K562 (cell line): Measurements from ENCODE around the gene GSKIP. TPM values are rescaled to one million over a fixed set of nuclear protein-coding genes. Genes with fewer than 3 reads are reported as not detected.

Experiments
- ATAC-seq: fragments of 200-7000 bp; cut with Tn5 transposase; 3 replicates; pipeline ENCODE4 v1.9.1; 2020; ENCODE audit warnings: moderate library complexity
- BruUV-seq: library from RNA; stranded (reverse); fragments of 400-500 nt; replicated peaks from 2 replicates; lab custom pipeline; 2021; lab: Mats Ljungman, UMichigan
- CTCF ChIA-PET: fragments of 300-600 bp; formaldehyde crosslinking; extraction: SDS; loops from one replicate; lab custom pipeline; 2021; ENCODE audit warnings: low intra/inter-chr PET ratio; lab: Yijun Ruan, JAX
- POLR2A ChIA-PET: fragments of 300-600, 350-650 bp; sonication (Branson Sonifier 250); formaldehyde crosslinking; extraction: SDS; loops from one replicate; lab custom pipeline; 2021; ENCODE audit warnings: antibody characterized with exemption, inconsistent platforms; lab: Yijun Ruan, JAX
- DNase-seq, 4 experiments: peaks; one replicate each; pipeline versions ENCODE4 v3.0.0 to v3.0.0-alpha.2; 2011 to 2018; ENCODE audit warnings: low spot score in 3 of 4, mixed read lengths in 3 of 4; ENCODE audit errors: extremely low read depth in 1 of 4
- FAIRE-seq: peaks from 2 replicates; lab custom pipeline; 2011; peaks lifted over from hg19 to GRCh38; lab: Jason Lieb, UNC
- H2AFZ ChIP-seq: 2 replicates; pipeline ENCODE4 v1.6.0; 2011; ENCODE audit warnings: low read depth, low read length, control low read depth, inconsistent platforms
- H3K27ac ChIP-seq: fragments of 200-600 bp; 3 replicates; pipeline ENCODE4 v1.8.0; 2011; ENCODE audit warnings: low read depth, mild to moderate bottlenecking, control low read depth, inconsistent platforms, low read length, moderate library complexity, mixed read lengths; ENCODE audit errors: extremely low read depth
- H3K27me3 ChIP-seq, 2 experiments: fragments of 300-600 bp in 1 of 2; 2 replicates in 1 of 2; 3 replicates in 1 of 2; pipeline versions ENCODE4 v1.6.0 to v1.8.0; 2011; ENCODE audit warnings: inconsistent platforms in 2 of 2, low read length in 2 of 2, mild to moderate bottlenecking in 1 of 2, mixed read lengths in 1 of 2, moderate library complexity in 1 of 2; ENCODE audit not compliant: control insufficient read depth in 2 of 2, insufficient read depth in 2 of 2
- H3K36me3 ChIP-seq: fragments of 300-600 bp; 3 replicates; pipeline ENCODE4 v1.8.0; 2011; ENCODE audit warnings: mild to moderate bottlenecking, low read length, inconsistent platforms; ENCODE audit not compliant: control insufficient read depth, insufficient read depth
- H3K4me1 ChIP-seq, 2 experiments: fragments of 200-600 bp in 1 of 2; replicated peaks in 1 of 2; 2 replicates in 1 of 2; 3 replicates in 1 of 2; pipeline versions ENCODE4 v1.5.1 to v1.8.0; 2011; ENCODE audit warnings: inconsistent platforms in 2 of 2, low read length in 2 of 2, mild to moderate bottlenecking in 1 of 2, mixed read lengths in 1 of 2, moderate library complexity in 1 of 2; ENCODE audit not compliant: control insufficient read depth in 2 of 2, insufficient read depth in 2 of 2
- H3K4me2 ChIP-seq: 2 replicates; pipeline ENCODE4 v1.6.1; 2011; ENCODE audit warnings: low read length, control low read depth, inconsistent platforms, mixed read lengths; ENCODE audit not compliant: insufficient read depth
- H3K4me3 ChIP-seq: fragments of 200-600 bp; sonication (generic), shearing (Covaris generic); 2 replicates; pipeline ENCODE4 v1.5.1; 2016; ENCODE audit warnings: control low read depth, inconsistent platforms
- H3K79me2 ChIP-seq: fragments of 200-600 bp; 3 replicates; pipeline ENCODE4 v1.8.0; 2011; ENCODE audit warnings: low read length, inconsistent platforms; ENCODE audit not compliant: control insufficient read depth, insufficient read depth
- H3K9ac ChIP-seq, 2 experiments: 2 replicates each; pipeline versions ENCODE4 v1.6.0 to v1.6.1; 2011; ENCODE audit warnings: low read depth in 2 of 2, low read length in 2 of 2, control low read depth in 1 of 2, inconsistent platforms in 1 of 2, mild to moderate bottlenecking in 1 of 2, mixed read lengths in 1 of 2; ENCODE audit not compliant: insufficient read depth in 1 of 2
- H3K9me1 ChIP-seq: one replicate; pipeline ENCODE4 v1.6.0; 2011; ENCODE audit warnings: inconsistent platforms, mild to moderate bottlenecking, low read length, moderate library complexity; ENCODE audit not compliant: control insufficient read depth, insufficient read depth
- H3K9me3 ChIP-seq: replicated peaks from 2 replicates; pipeline ENCODE4 v1.5.1; 2011; ENCODE audit warnings: low read depth, low read length, inconsistent platforms; ENCODE audit not compliant: control insufficient read depth, insufficient read depth
- H4K20me1 ChIP-seq: replicated peaks from 2 replicates; pipeline ENCODE4 v1.6.1; 2011; ENCODE audit warnings: low read length, inconsistent platforms, mixed read lengths; ENCODE audit not compliant: control insufficient read depth, insufficient read depth
- ARHGAP35 ChIP-seq: fragments of 450-650 bp; IDR thresholded peaks from 2 replicates; pipeline ENCODE4 v1.6.1; 2018; ENCODE audit not compliant: partially characterized antibody
- ARNT ChIP-seq, 2 experiments: fragments of 450-650 bp; IDR thresholded peaks; 2 replicates each; pipeline ENCODE4 v1.6.1; 2016; ENCODE audit warnings: mild to moderate bottlenecking in 1 of 2
- CEBPB ChIP-seq: fragments of 450-650 bp; IDR thresholded peaks from 2 replicates; pipeline ENCODE4 v1.6.1; 2016; ENCODE audit warnings: missing genetic modification characterization, missing compliant biosample characterization
- CHCHD3 ChIP-seq: fragments of 250-450 bp; sonication (Bioruptor Pico); IDR thresholded peaks from 2 replicates; pipeline ENCODE4 v2.1.2; 2022; ENCODE audit warnings: mild to moderate bottlenecking
- GTF2A2 ChIP-seq: IDR thresholded peaks from 2 replicates; pipeline ENCODE4 v1.6.1; 2016; ENCODE audit warnings: mild to moderate bottlenecking, missing genetic modification characterization, missing compliant biosample characterization
- PHF21A ChIP-seq: fragments of 450-650 bp; IDR thresholded peaks from 2 replicates; pipeline ENCODE4 v1.6.1; 2017; ENCODE audit warnings: low read depth, borderline replicate concordance
- SP1 ChIP-seq: sonication (generic); formaldehyde crosslinking; IDR thresholded peaks from 2 replicates; pipeline ENCODE4 v1.8.1; 2022; ENCODE audit warnings: mild to moderate bottlenecking, missing genetic modification reagents
- STAT5B ChIP-seq: fragments of 250-450 bp; sonication (Bioruptor Pico); IDR thresholded peaks from 2 replicates; pipeline ENCODE4 v1.8.0; 2021; ENCODE audit warnings: mild to moderate bottlenecking, inconsistent platforms
- ZNF212 ChIP-seq: fragments of 450-650 bp; formaldehyde crosslinking; IDR thresholded peaks from 2 replicates; pipeline ENCODE4 v1.4.0; 2020; ENCODE audit warnings: mild to moderate bottlenecking
- ZNF232 ChIP-seq: sonication (generic); formaldehyde crosslinking; IDR thresholded peaks from 2 replicates; pipeline ENCODE4 v1.8.0; 2022; ENCODE audit warnings: mild to moderate bottlenecking, missing genetic modification reagents
- WGBS: fragments of 100-300 bp; shearing (Covaris generic); methylation state at CpG from one replicate; pipeline ENCODE4 v1.1.6; 2016; ENCODE audit warnings: low coverage, mixed read lengths; ENCODE audit not compliant: insufficient coverage; ENCODE audit errors: missing lambda C conversion rate; 5-methylcytosine and 5-hydroxymethylcytosine counted together
- in situ Hi-C: fragments of 300-500 bp; cut with MboI; formaldehyde crosslinking; loops from 4 replicates; pipeline ENCODE4 v1.15.0; 2018; ENCODE audit warnings: inconsistent platforms, mixed read lengths
- intact Hi-C: fragments of 100-400 bp; cut with micrococcal nuclease; formaldehyde crosslinking; loops from 2 replicates; pipeline ENCODE4 v1.14.2; 2022
- polyA plus RNA-seq, 8 experiments: library from polyadenylated mRNA; depleted of rRNA in 4 of 8; stranded (reverse) in 5 of 8; unstranded in 3 of 8; fragments of >200 nt; fragmentation: Nextera tagmentation in 2 of 8; fragmentation: Illumina TruSeq in 1 of 8; extraction: Ambion mirVana in 2 of 8; extraction: Trizol in 1 of 8; gene quantifications; 2 replicates each; pipeline versions ENCODE4 v1.2.1 to v1.2.3, GENCODE V29; 2011 to 2014; ENCODE audit warnings: inconsistent platforms in 1 of 8, missing spikeins in 1 of 8
- total RNA-seq, 7 experiments: library from RNA; depleted of rRNA in 6 of 7; stranded (reverse); fragments of >200 nt in 6 of 7; fragmentation: Illumina TruSeq in 2 of 7; extraction: Trizol in 2 of 7; gene quantifications; 2 replicates each; pipeline versions ENCODE4 v1.2.1 to v1.2.3, GENCODE V29; 2011 to 2021; ENCODE audit warnings: low replicate concordance in 1 of 7

GSKIP gene
- total and polyA plus RNA-seq, 9 of the 15 experiments (the other 6 are each of a cell fraction or from before 2014, with no cell fraction given): 12.9 to 58.9 (median 22.2) TPM

DNA sequence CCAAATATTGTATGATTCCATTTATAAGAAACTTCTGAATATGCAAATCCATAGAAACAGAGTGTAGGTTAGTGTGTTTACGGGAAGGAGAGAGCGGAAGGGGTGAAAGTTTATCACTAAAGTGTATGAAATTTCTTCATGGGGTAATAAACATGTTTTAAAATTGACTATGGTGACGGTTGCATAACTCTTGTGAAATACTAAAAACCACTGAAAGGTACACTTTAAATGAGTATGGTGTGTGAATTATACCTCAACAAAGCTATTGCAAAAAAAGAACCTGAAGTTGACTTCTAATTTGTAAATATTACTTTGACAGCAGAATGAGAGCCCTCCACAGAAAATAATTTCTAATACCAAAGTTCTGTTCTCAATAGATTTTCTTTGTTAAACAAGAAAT, 47.2 kb upstream of the GSKIP start:
- no peak for ATAC-seq
- H3K27me3 ChIP-seq: no peaks in the 10 kb centered on the region
- 90% methylated on average over 3 of the region's 3 CpGs for WGBS
- TF ChIP-seq CEBPB (tag): peak; percentile 38; the same call in 1 of the 2 replicates
- TF ChIP-seq ARNT (IDR thresholded peaks at IDR 0.05): no peak
- TF ChIP-seq, all 486 proteins: peak for 1
- Histone ChIP-seq H4K20me1 (no peaks in the 10 kb centered on the region), H3K9me3 (no peaks in the 10 kb centered on the region), H3K4me3 (no peak overlapping the region), H3K4me2 (no peak overlapping the region), H3K27ac (no peak overlapping the region), H3K4me1 (no peaks in the 10 kb centered on the region), H3K9ac (no peak overlapping the region), H3K79me2 (no peaks in the 10 kb centered on the region), H2AFZ (no peak overlapping the region), H3K9me1 (no peaks in the 10 kb centered on the region), H3K36me3 (peaks cover 30% of the 10 kb centered on the region; the same call in 1 of the 3 replicates)
- CTCF ChIA-PET: no interaction called here
- POLR2A ChIA-PET: no interaction called here
- in situ Hi-C loops: no loop called here
- BruUV-seq: no TSS peak
- FAIRE-seq: no peak
- DNase-seq: no peak
- intact Hi-C loops: no loop called here

DNA sequence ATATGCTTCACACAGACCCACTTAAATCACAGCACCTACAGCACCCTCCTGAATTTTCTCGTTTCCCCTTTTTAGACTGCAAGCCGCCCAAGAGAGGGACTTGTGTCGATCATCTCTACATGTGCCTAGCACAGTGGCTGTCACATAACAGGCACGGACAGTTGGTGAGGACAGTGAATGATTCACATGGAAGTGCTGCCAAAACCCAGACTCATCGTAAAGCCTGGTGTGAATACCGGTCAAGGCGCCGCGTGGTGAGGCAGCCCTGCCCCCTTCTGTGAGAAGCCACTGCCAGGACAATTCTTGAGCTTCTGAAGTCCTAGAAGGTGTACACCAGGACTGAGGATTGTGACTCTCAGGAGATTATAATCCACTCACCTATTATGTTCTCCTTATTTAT, 44.5 kb upstream of the GSKIP start:
- FAIRE-seq (no peak), DNase-seq (no peak), ATAC-seq (no peak)
- 92% methylated on average over 9 of the region's 9 CpGs for WGBS
- H2AFZ ChIP-seq: no peak overlapping the region
- in situ Hi-C loops: no loop called here
- H3K9me3 ChIP-seq: no peaks in the 10 kb centered on the region
- no peaks in the 10 kb centered on the region for H3K4me1 ChIP-seq
- ChIA-PET POLR2A (no interaction called here), CTCF (no interaction called here)
- no peak overlapping the region for H3K4me3 ChIP-seq
- no TSS peak for BruUV-seq
- intact Hi-C loops: no loop called here
- no peak for TF ChIP-seq SP1 (CRISPR knock-in tag)
- TF ChIP-seq ZNF232 (CRISPR knock-in tag): no peak
- no peak for TF ChIP-seq STAT5B (CRISPR knock-in tag)
- TF ChIP-seq ARHGAP35: no peak
- no peak for TF ChIP-seq ZNF212 (CRISPR knock-in tag)
- TF ChIP-seq CEBPB (tag): no peak
- TF ChIP-seq PHF21A: no peak
- TF ChIP-seq CHCHD3 (CRISPR knock-in tag): no peak
- no peak for TF ChIP-seq GTF2A2 (tag)
- H3K36me3 ChIP-seq: peaks cover 30% of the 10 kb centered on the region; the same call in 2 of the 3 replicates
- no peaks in the 10 kb centered on the region for H4K20me1 ChIP-seq
- H3K9ac ChIP-seq: no peak overlapping the region
- no peaks in the 10 kb centered on the region for H3K27me3 ChIP-seq
- no peaks in the 10 kb centered on the region for H3K79me2 ChIP-seq
- no peak overlapping the region for H3K4me2 ChIP-seq
- no peaks in the 10 kb centered on the region for H3K9me1 ChIP-seq
- H3K27ac ChIP-seq: no peak overlapping the region
